Measurements from ENCODE around the gene SGCD. TPM values are rescaled to one million over a fixed set of nuclear protein-coding genes. Genes with fewer than 3 reads are reported as not detected.

The SGCD gene
- total and polyA plus RNA-seq, 2 of the 4 experiments (the other 2 are of a cell fraction): 5.8 to 10.6 TPM

DNA sequence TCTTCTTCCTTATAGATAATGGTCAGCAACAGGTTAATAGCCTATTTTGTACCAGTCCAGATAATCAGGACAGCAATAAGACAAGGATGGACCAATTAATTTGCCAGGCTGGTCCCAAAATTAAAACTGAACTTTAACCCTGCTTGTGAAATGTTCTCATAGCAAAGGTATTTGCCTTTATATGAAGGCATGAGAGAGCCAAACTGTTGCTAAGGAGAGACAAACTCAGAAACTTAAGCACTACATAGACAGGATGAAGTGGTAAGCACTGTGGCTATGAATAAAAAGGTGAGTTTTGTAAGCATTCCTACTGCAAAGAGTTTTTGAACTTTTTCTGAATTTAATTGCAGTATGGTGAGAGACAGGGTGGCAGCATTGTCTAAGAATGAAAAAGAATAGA, 348.4 kb downstream of the SGCD start:
- H2BK5ac ChIP-seq (ENCODE audit: low read depth, low read length, poor library complexity, severe bottlenecking): no peak overlapping the region
- no peak overlapping the region for H2AK9ac ChIP-seq (replicated peaks; ENCODE audit: low read depth, low read length, poor library complexity)
- peak; percentile 42; the same call in 1 of the 2 replicates for ATAC-seq (ENCODE audit: low read depth)
- H3K18ac ChIP-seq (ENCODE audit: low read depth, low read length): no peak overlapping the region
- H3K36me3 ChIP-seq (ENCODE audit: control insufficient read depth, insufficient read depth, low read length): no peaks in the 10 kb centered on the region
- H3K27ac ChIP-seq (ENCODE audit: insufficient read depth, low read length): no peak overlapping the region
- H2AK5ac ChIP-seq (ENCODE audit: low read depth, low read length): no peak overlapping the region
- H3K79me1 ChIP-seq (ENCODE audit: low read depth in 1 of 2, low read length in 2 of 2): no peaks in the 10 kb centered on the region
- H4K91ac ChIP-seq (ENCODE audit: insufficient read depth, low read depth, low read length): no peak overlapping the region
- no peaks in the 10 kb centered on the region for H3K4me1 ChIP-seq (ENCODE audit: control insufficient read depth, insufficient read depth, low read length)
- no peak overlapping the region for H3K4ac ChIP-seq (ENCODE audit: low read depth, low read length)
- H3K4me2 ChIP-seq (ENCODE audit: low read depth, low read length): no peak overlapping the region
- peak; percentile 31 for DNase-seq
- H3K14ac ChIP-seq (replicated peaks; ENCODE audit: low read depth, low read length): no peak overlapping the region
- H3K56ac ChIP-seq (ENCODE audit: extremely low read depth, insufficient read depth, low read length): no peak overlapping the region
- POLR2A ChIA-PET (ENCODE audit: unreplicated experiment): no interaction called here
- H4K20me1 ChIP-seq (ENCODE audit: insufficient read depth, low read length): no peaks in the 10 kb centered on the region
- no peaks in the 10 kb centered on the region for H3K27me3 ChIP-seq (ENCODE audit: control insufficient read depth, insufficient read depth, low read length)
- dilution Hi-C loops (cut with HindIII; ENCODE audit: low sequenced_read_pairs, unreplicated experiment): no loop called here
- no peak overlapping the region for H2BK20ac ChIP-seq (ENCODE audit: low read depth, low read length)
- TF ChIP-seq, protein P1, sequence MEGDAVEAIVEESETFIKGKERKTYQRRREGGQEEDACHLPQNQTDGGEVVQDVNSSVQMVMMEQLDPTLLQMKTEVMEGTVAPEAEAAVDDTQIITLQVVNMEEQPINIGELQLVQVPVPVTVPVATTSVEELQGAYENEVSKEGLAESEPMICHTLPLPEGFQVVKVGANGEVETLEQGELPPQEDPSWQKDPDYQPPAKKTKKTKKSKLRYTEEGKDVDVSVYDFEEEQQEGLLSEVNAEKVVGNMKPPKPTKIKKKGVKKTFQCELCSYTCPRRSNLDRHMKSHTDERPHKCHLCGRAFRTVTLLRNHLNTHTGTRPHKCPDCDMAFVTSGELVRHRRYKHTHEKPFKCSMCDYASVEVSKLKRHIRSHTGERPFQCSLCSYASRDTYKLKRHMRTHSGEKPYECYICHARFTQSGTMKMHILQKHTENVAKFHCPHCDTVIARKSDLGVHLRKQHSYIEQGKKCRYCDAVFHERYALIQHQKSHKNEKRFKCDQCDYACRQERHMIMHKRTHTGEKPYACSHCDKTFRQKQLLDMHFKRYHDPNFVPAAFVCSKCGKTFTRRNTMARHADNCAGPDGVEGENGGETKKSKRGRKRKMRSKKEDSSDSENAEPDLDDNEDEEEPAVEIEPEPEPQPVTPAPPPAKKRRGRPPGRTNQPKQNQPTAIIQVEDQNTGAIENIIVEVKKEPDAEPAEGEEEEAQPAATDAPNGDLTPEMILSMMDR (conservative IDR thresholded peaks at IDR 0.05; ENCODE audit: low read depth, low read length): no peak
- TF ChIP-seq POLR2A (IDR thresholded peaks at IDR 0.05; ENCODE audit: low read depth, low read length): no peak
- TF ChIP-seq RFX5 (IDR thresholded peaks at IDR 0.05; ENCODE audit: low read depth, low read length): no peak
- no peak for TF ChIP-seq CHD1 (IDR thresholded peaks at IDR 0.05; ENCODE audit: low read depth, low read length)
- TF ChIP-seq RCOR1 (IDR thresholded peaks at IDR 0.05; ENCODE audit: insufficient replicate concordance, low read length): no peak
- TF ChIP-seq SMC3 (IDR thresholded peaks at IDR 0.05; ENCODE audit: low read depth, low read length): no peak
- TF ChIP-seq NFE2L2 (IDR thresholded peaks at IDR 0.05; ENCODE audit: low read depth, low read length): no peak
- TF ChIP-seq MAZ (IDR thresholded peaks at IDR 0.05; ENCODE audit: borderline replicate concordance, low read depth, low read length): no peak
- TF ChIP-seq MAFK (IDR thresholded peaks at IDR 0.05; ENCODE audit: low read depth, low read length): no peak
- no peak for TF ChIP-seq CEBPB (IDR thresholded peaks at IDR 0.05; ENCODE audit: low read depth, low read length)
- no peak for TF ChIP-seq BHLHE40 (IDR thresholded peaks at IDR 0.05; ENCODE audit: low read depth, low read length)
- TF ChIP-seq, protein P2, sequence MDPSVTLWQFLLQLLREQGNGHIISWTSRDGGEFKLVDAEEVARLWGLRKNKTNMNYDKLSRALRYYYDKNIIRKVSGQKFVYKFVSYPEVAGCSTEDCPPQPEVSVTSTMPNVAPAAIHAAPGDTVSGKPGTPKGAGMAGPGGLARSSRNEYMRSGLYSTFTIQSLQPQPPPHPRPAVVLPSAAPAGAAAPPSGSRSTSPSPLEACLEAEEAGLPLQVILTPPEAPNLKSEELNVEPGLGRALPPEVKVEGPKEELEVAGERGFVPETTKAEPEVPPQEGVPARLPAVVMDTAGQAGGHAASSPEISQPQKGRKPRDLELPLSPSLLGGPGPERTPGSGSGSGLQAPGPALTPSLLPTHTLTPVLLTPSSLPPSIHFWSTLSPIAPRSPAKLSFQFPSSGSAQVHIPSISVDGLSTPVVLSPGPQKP (IDR thresholded peaks at IDR 0.05; ENCODE audit: borderline replicate concordance, low read depth, low read length): no peak
- TF ChIP-seq, protein P3, sequence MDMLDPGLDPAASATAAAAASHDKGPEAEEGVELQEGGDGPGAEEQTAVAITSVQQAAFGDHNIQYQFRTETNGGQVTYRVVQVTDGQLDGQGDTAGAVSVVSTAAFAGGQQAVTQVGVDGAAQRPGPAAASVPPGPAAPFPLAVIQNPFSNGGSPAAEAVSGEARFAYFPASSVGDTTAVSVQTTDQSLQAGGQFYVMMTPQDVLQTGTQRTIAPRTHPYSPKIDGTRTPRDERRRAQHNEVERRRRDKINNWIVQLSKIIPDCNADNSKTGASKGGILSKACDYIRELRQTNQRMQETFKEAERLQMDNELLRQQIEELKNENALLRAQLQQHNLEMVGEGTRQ (IDR thresholded peaks at IDR 0.05; ENCODE audit: low read depth, low read length): no peak
- H4K5ac ChIP-seq (ENCODE audit: low read depth, low read length): no peak overlapping the region
- in situ Hi-C loops (cut with MboI; ENCODE audit: low sequenced_read_pairs): no loop called here
- no peaks in the 10 kb centered on the region; the same call in 1 of the 2 replicates for H3K9me1 ChIP-seq (ENCODE audit: insufficient read depth, low read length)
- no peak overlapping the region for H2BK15ac ChIP-seq (ENCODE audit: low read depth, low read length)
- BruUV-seq (replicated peaks): no TSS peak
- H3K4me3 ChIP-seq (ENCODE audit: insufficient read depth, low read depth, low read length): no peak overlapping the region
- no peak overlapping the region for H2BK120ac ChIP-seq (ENCODE audit: low read depth, low read length)
- CTCF ChIA-PET: interaction anchor here (0.5 kb wide), 1 partner anchor 324 kb away, joined by 4 read pairs; no protein-coding TSS in a partner anchor
- H3K9ac ChIP-seq (ENCODE audit: low read depth, low read length): no peak overlapping the region
- H3K23ac ChIP-seq (ENCODE audit: low read depth, low read length): no peak overlapping the region
- no peaks in the 10 kb centered on the region for H3K9me3 ChIP-seq (ENCODE audit: control insufficient read depth, insufficient read depth, low read length)
- no peak overlapping the region for H2AFZ ChIP-seq (replicated peaks; ENCODE audit: low read length, poor library complexity)
- intact Hi-C loops (cut with micrococcal nuclease): no loop called here
- H4K8ac ChIP-seq (ENCODE audit: low read depth in 2 of 2, low read length in 2 of 2): no peak overlapping the region

Measured in IMR-90 (cell line).